Measurements from ENCODE around the gene TLE1.

TLE1 gene

GRCh38 chr9:81686614-81687520 is 2.5 kb downstream of the TLE1 start:
- in situ Hi-C loops (cut with HindIII; ENCODE audit: low sequenced_read_pairs), result no loop called here

- in situ Hi-C loops (cut with HindIII; ENCODE audit: low sequenced_read_pairs), result no loop called here
Observed at GRCh38 chr9:81685763-81686613, 3.4 kb downstream of the TLE1 start.

DNA sequence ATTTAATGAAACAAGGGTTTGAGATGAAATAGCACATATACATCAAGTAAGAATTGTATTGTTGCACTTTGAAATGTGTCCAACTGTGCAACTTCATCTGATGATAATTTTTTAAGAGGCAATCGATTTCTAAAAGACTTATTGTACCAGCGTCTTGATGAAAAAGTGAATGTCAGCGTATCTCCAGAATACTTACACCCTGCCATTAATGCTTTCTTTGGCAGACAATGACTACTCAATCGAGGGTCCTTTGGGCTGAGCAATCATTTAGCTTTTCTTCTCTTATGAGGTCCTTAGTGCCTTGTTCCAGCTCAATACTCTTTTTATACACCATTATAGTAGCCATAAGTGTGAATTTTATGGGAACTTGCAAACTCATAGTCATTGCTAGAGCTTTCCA is 4.7 kb downstream of the TLE1 start:
- in situ Hi-C loops (cut with HindIII; ENCODE audit: low sequenced_read_pairs), result no loop called here

DNA sequence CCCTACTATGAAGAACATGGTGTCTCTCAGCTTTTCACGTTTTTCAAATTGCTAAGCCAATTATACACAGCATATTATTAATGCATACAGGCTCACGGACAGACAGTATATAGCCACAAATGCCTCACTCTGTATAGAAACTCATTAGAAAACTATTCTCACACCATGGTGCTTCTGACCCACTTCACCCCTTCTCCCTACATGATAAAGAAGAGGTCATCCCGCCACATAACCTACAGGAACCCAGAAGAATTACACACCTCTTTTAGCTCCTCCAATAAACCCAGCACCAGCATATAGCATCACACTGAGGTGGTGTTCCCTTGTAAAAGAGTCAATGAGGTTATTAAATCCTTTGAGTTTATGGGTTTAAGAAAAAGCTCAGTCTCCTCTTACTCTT is 5.6 kb downstream of the TLE1 start:
- in situ Hi-C loops (cut with HindIII; ENCODE audit: low sequenced_read_pairs), result no loop called here

DNA sequence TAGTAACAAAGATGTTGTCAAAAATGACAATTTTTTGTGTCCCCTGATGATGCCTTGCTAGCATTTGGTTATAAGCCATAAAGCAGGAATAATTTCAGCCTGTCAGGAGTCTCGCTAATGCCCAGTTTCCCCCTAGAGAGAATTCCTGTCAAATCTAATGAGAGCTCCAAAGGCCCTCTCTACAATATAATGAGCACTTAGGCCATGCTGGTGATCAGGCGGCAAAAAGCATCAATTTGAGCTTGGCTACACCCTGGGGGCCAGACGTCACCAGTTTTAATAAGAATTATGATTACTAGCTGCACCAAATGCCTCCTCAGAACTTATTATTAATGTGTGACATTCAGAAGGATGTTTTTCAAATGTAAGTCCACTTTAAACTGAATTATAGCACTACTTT is 6.1 kb downstream of the TLE1 start:
- in situ Hi-C loops (cut with HindIII; ENCODE audit: low sequenced_read_pairs), result no loop called here

DNA sequence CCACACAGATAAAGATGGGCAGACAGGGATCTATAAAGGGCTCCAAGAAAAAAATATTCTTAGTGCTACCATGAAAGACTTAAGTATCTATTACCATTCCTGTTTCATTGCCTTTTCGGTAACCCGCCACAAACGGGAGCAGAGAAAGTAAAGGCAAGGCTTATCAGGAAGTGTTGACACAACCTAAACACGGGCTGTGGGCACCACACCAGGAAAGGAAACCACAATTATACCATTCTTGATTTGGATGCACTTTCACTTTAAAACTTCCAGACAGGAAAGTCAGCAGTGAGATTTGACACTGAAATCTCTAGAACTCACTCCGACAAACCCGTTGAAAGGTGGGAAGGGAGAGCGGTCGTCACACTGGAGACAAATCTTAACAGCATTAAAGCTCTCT is 6.5 kb downstream of the TLE1 start:
- in situ Hi-C loops (cut with HindIII; ENCODE audit: low sequenced_read_pairs), result no loop called here

GRCh38 chr9:81682177-81682576 is 7.2 kb downstream of the TLE1 start:
- in situ Hi-C loops (cut with HindIII; ENCODE audit: low sequenced_read_pairs), result no loop called here

DNA sequence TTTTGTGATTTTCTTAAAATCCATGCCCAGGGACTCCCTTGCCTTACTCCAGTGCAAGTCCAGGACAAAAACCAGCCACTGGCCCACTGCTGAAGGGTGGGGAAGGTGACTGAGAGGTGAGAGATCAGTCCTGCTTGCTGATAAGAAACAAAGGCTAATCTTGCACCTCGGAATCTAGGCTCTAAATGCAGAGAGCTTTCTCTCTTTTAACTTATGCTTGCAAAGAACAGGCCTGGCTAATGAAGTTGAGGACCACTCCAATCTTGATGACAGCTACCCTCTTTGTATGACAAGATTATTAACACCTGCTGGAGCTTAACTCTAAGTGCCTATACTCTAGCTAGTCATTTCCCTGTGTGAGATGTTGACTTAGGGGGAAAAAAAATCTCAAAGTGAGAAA is 8.8 kb downstream of the TLE1 start:
- in situ Hi-C loops (cut with HindIII; ENCODE audit: low sequenced_read_pairs), result no loop called here

DNA sequence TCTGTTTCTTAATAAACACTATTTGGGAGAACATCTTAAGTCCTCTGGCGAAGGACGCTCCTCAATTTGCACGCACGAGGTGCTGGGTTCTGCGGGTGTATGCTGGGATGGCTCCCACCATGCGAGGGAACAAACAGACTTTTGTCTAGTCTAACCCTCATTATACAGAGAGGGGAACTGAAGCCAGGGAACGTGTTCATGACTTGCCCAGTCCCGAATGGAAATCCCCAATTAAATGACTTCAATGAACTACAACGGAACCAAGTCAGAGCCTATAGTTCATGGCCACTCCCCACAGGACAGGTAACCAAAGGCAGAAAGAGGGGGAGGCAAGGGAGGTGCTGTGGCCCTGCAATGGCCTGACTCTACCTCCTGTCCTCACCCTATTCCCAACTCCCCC is 9.3 kb downstream of the TLE1 start:
- in situ Hi-C loops (cut with HindIII; ENCODE audit: low sequenced_read_pairs), result no loop called here

GRCh38 chr9:81678088-81678487 is 11.3 kb downstream of the TLE1 start:
- in situ Hi-C loops (cut with HindIII; ENCODE audit: low sequenced_read_pairs), result loop anchor here (5.0 kb wide), 1 partner anchor 41 kb away; no protein-coding TSS in a partner anchor

- in situ Hi-C loops (cut with HindIII; ENCODE audit: low sequenced_read_pairs), result loop anchor here (5.0 kb wide), 1 partner anchor 39 kb away; no protein-coding TSS in a partner anchor
Observed at GRCh38 chr9:81676395-81676794, 13.0 kb downstream of the TLE1 start.

GRCh38 chr9:81673310-81673709 is 16.0 kb downstream of the TLE1 start:
- in situ Hi-C loops (cut with HindIII; ENCODE audit: low sequenced_read_pairs), result no loop called here

GRCh38 chr9:81671880-81672280 is 17.5 kb downstream of the TLE1 start:
- in situ Hi-C loops (cut with HindIII; ENCODE audit: low sequenced_read_pairs), result no loop called here

DNA sequence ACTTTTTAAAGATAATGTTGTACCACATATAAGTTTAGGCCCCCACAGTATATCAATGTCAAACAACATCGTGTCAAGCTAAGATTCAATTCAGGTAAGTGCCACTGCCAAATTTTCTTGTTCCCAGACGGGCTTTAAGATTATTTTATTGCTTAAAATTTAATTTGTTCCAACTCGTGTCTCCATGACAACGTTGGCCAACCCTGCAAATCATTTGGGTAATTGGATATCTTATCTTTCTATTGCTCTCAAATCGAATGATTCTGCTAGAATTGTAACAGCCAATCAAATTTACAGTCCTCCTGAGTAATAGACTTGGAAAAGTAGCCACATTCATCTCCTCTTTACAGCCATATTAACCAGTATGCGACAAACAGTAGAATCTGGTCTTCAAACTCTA is 19.5 kb downstream of the TLE1 start:
- in situ Hi-C loops (cut with HindIII; ENCODE audit: low sequenced_read_pairs), result no loop called here

- in situ Hi-C loops (cut with HindIII; ENCODE audit: low sequenced_read_pairs), result no loop called here
Observed at GRCh38 chr9:81669041-81669651, 20.2 kb downstream of the TLE1 start.

DNA sequence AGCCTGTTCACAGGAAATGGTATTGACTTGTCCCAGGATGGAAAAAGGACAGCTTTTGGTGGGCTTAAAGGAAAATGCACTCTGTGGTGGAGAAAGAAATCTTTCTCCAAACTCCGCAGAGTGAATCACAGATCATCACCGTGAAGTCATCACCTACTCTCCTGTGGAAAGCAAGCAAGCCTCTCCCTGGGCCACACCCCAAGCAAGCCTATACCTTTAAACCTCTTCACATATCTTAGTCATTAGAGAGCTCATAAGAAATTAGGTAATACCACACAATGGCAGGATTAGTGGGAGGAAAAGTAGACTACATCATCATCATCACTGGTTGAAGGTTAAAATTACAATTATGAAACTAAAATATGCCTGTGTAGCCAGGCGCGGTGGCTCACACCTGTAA is 23.2 kb downstream of the TLE1 start:
- in situ Hi-C loops (cut with HindIII; ENCODE audit: low sequenced_read_pairs), result no loop called here

DNA sequence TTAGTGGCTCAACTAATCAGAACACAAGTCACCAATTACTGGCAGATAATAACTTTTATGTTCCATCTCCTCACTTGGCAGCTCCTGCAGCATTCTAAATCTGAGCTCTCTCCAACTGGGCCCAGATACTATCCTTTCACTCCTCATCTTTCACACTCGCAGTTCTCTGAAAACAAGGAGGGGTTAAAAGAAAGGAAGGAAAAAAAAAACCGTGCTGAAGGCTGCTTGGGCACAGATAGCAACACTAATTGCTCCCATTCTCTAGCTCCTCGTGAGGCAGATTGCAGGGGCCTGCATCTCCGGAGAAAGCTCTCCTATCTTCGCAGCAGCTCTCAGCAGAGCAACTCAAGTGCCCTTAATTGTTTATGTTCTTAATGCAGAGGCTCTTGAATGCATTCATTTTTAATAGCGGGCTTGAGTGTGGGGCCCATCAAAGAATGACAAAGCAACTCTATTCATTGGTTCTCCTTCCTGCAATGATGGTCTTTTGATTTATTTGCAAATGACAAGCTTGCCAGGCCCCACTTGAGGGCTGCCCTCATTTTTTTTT is 23.9 kb downstream of the TLE1 start:
- in situ Hi-C loops (cut with HindIII; ENCODE audit: low sequenced_read_pairs), result no loop called here

- in situ Hi-C loops (cut with HindIII; ENCODE audit: low sequenced_read_pairs), result no loop called here
Observed at GRCh38 chr9:81664638-81665222, 24.6 kb downstream of the TLE1 start.

DNA sequence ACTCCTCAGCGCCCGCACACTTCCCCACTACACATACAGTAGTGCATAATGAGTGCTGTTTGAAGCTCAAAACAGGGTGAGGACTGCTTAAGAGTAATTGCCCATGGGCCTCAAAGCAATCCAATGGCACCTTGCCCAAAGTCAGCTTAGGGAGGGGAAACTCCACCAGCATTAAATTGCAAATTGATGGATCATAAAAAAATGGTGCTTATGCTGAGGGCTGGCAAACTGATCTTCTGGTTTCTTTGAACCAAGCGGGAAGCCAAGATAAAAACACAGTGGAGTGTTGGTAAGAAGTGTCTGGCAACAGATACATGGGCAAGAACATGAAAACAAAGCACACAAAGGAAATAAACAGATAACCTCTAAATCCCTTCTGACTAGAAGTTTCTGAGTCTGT is 28.0 kb downstream of the TLE1 start:
- in situ Hi-C loops (cut with HindIII; ENCODE audit: low sequenced_read_pairs), result no loop called here

GRCh38 chr9:81656871-81657337 is 32.4 kb downstream of the TLE1 start:
- in situ Hi-C loops (cut with HindIII; ENCODE audit: low sequenced_read_pairs), result no loop called here

DNA sequence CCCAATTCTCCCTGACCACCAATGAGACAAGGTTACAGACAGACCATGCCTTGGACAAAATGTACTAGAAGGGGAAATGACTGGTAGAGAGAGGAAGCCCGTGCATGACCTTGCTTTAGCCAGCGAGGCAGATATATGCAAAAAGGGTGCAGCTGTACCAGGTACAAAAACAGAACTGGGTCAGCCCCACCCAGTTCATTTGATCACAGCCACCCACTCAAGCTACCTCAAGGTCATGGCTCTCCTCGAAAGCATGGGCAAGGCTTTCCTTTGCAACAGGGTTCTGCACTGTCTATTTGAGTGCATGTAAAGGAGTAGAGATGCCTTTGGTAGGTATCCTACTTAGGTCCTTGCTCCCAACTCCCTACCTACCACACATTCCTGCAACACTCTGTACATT is 33.3 kb downstream of the TLE1 start:
- in situ Hi-C loops (cut with HindIII; ENCODE audit: low sequenced_read_pairs), result no loop called here
